PC-9 (cell line): ENCODE data around the gene STAG1. TPM values are rescaled to one million over a fixed set of nuclear protein-coding genes. Genes with fewer than 3 reads are reported as not detected.

Source experiments
- BruUV-seq: library from RNA; stranded (reverse); fragments of 400-500 nt; replicated peaks from 2 replicates; lab custom pipeline; 2021; lab: Mats Ljungman, UMichigan
- CTCF ChIA-PET: fragments of 300-600 bp; sonication (Branson Sonifier 250); formaldehyde crosslinking; loops from one replicate; lab custom pipeline; 2022; ENCODE audit warnings: antibody characterized with exemption; lab: Charles Lee
- POLR2A ChIA-PET: fragments of 300-600 bp; sonication (Branson Sonifier 250); formaldehyde crosslinking; loops from one replicate; lab custom pipeline; 2022; ENCODE audit warnings: antibody characterized with exemption; ENCODE audit not compliant: unreplicated experiment; lab: Charles Lee
- DNase-seq, 2 experiments: peaks; one replicate each; pipeline versions ENCODE4 v3.0.0 to v3.0.0-alpha.2; 2015 to 2022; ENCODE audit warnings: mixed read lengths in 1 of 2
- H2AFZ ChIP-seq: fragments of 200-600 bp; sonication (generic); 2 replicates; pipeline ENCODE4 v1.8.1; 2017; ENCODE audit warnings: antibody characterized with exemption
- H3F3A ChIP-seq: fragments of 200-600 bp; sonication (generic); 2 replicates; pipeline ENCODE4 v1.8.1; 2017; ENCODE audit warnings: antibody characterized with exemption, mild to moderate bottlenecking, low read depth; ENCODE audit not compliant: insufficient read depth
- H3K27ac ChIP-seq: fragments of 200-600 bp; sonication (generic); 2 replicates; pipeline ENCODE4 v1.6.1; 2016; ENCODE audit warnings: mixed run types
- H3K27me3 ChIP-seq: fragments of 200-600 bp; sonication (generic); 2 replicates; pipeline ENCODE4 v1.6.1; 2016; ENCODE audit warnings: low read depth, mixed run types; ENCODE audit not compliant: insufficient read depth
- H3K36me3 ChIP-seq: fragments of 200-600 bp; sonication (generic); 2 replicates; pipeline ENCODE4 v1.6.1; 2016; ENCODE audit warnings: low read depth, mixed run types
- H3K4me1 ChIP-seq: fragments of 200-600 bp; sonication (generic); replicated peaks from 2 replicates; pipeline ENCODE4 v1.6.1; 2016; ENCODE audit warnings: mixed run types; ENCODE audit not compliant: insufficient read depth
- H3K4me2 ChIP-seq: fragments of 200-600 bp; sonication (generic); 2 replicates; pipeline ENCODE4 v1.6.1; 2017; ENCODE audit warnings: mixed run types
- H3K4me3 ChIP-seq: fragments of 200-600 bp; sonication (generic); 2 replicates; pipeline ENCODE4 v1.6.1; 2016; ENCODE audit warnings: mixed run types
- H3K79me2 ChIP-seq: fragments of 200-600 bp; sonication (generic); 2 replicates; pipeline ENCODE4 v1.6.1; 2017; ENCODE audit warnings: low read depth, mixed run types
- H3K9me2 ChIP-seq: fragments of 200-600 bp; sonication (generic); 2 replicates; pipeline ENCODE4 v1.8.1; 2017; ENCODE audit warnings: mild to moderate bottlenecking; ENCODE audit not compliant: insufficient read depth
- H3K9me3 ChIP-seq: fragments of 200-600 bp; sonication (generic); 2 replicates; pipeline ENCODE4 v1.8.1; 2016; ENCODE audit warnings: low read depth; ENCODE audit not compliant: insufficient read depth
- H4K20me1 ChIP-seq: fragments of 200-600 bp; sonication (generic); 2 replicates; pipeline ENCODE4 v1.8.1; 2017; ENCODE audit not compliant: insufficient read depth
- EZH2 ChIP-seq: fragments of 200-600 bp; sonication (generic); IDR thresholded peaks from 2 replicates; pipeline ENCODE4 v1.8.0; 2017; ENCODE audit warnings: antibody characterized with exemption, low read depth
- intact Hi-C: fragments of 100-400 bp; cut with micrococcal nuclease; formaldehyde crosslinking; loops from one replicate; pipeline ENCODE4 v1.10.0; 2022; ENCODE audit not compliant: unreplicated experiment
- total RNA-seq: library from RNA; stranded (reverse); gene quantifications from 2 replicates; pipeline ENCODE4 v1.2.3, GENCODE V29; 2021
- TF ChIP-seq, protein P1 (sequence below): fragments of 200-600 bp; sonication (generic); conservative IDR thresholded peaks from 2 replicates; pipeline ENCODE4 v1.6.1; 2017; ENCODE audit warnings: mixed run types, antibody characterized with exemption, mild to moderate bottlenecking, moderate library complexity

STAG1 gene
- total RNA-seq, 1 experiment from 2014 or later: 39.3 TPM

- Histone ChIP-seq H3F3A (no peaks in the 10 kb centered on the region), H3K4me3 (no peak overlapping the region), H3K9me2 (no peaks in the 10 kb centered on the region), H4K20me1 (no peaks in the 10 kb centered on the region), H3K27ac (no peak overlapping the region), H3K9me3 (no peaks in the 10 kb centered on the region), H3K4me2 (no peak overlapping the region), H3K4me1 (no peaks in the 10 kb centered on the region), H3K27me3 (no peaks in the 10 kb centered on the region), H3K79me2 (no peaks in the 10 kb centered on the region), H3K36me3 (no peaks in the 10 kb centered on the region), H2AFZ (no peak overlapping the region)
- intact Hi-C loops: no loop called here
- no TSS peak for BruUV-seq
- POLR2A ChIA-PET: no interaction called here
- CTCF ChIA-PET: no interaction called here
- DNase-seq: no peak
- TF ChIP-seq, protein P1, sequence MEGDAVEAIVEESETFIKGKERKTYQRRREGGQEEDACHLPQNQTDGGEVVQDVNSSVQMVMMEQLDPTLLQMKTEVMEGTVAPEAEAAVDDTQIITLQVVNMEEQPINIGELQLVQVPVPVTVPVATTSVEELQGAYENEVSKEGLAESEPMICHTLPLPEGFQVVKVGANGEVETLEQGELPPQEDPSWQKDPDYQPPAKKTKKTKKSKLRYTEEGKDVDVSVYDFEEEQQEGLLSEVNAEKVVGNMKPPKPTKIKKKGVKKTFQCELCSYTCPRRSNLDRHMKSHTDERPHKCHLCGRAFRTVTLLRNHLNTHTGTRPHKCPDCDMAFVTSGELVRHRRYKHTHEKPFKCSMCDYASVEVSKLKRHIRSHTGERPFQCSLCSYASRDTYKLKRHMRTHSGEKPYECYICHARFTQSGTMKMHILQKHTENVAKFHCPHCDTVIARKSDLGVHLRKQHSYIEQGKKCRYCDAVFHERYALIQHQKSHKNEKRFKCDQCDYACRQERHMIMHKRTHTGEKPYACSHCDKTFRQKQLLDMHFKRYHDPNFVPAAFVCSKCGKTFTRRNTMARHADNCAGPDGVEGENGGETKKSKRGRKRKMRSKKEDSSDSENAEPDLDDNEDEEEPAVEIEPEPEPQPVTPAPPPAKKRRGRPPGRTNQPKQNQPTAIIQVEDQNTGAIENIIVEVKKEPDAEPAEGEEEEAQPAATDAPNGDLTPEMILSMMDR: no peak
- TF ChIP-seq EZH2: no peak
Measured at GRCh38 chr3:136444581-136444980, 307.6 kb downstream of the STAG1 start.

DNA sequence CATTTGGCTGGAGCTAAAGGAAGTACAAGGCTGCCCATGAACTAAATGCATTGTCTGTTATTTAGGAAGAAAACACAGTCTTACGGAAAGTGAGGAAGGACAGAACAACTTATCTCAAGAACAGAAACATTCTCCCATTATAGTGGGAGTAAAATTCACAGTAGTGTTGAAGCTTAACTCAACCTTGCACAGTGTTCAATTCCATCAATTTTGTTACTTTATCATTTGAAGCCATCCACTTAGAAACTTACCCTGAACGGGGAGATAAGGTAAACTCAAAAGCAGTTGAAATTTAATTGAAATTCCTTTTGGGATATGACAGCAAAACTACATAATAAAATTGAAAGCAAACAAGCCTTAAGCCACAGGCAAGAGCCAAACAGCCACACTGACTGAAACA, 315.1 kb downstream of the STAG1 start:
- intact Hi-C loops: no loop called here
- POLR2A ChIA-PET: no interaction called here
- Histone ChIP-seq H4K20me1 (no peaks in the 10 kb centered on the region), H3F3A (0 out of 2 replicates have a peak, but pooled peaks cover 3% of the 10 kb centered on the region), H3K9me2 (no peaks in the 10 kb centered on the region), H3K79me2 (no peaks in the 10 kb centered on the region), H3K4me2 (no peak overlapping the region), H3K36me3 (0 out of 2 replicates have a peak, but pooled peaks cover under 1% of the 10 kb centered on the region), H3K27me3 (no peaks in the 10 kb centered on the region), H3K9me3 (no peaks in the 10 kb centered on the region), H3K4me3 (no peak overlapping the region), H2AFZ (no peak overlapping the region), H3K4me1 (no peaks in the 10 kb centered on the region), H3K27ac (no peak overlapping the region)
- no TSS peak for BruUV-seq
- no peak for DNase-seq
- CTCF ChIA-PET: no interaction called here
- TF ChIP-seq, protein P1: no peak
- TF ChIP-seq EZH2: no peak

DNA sequence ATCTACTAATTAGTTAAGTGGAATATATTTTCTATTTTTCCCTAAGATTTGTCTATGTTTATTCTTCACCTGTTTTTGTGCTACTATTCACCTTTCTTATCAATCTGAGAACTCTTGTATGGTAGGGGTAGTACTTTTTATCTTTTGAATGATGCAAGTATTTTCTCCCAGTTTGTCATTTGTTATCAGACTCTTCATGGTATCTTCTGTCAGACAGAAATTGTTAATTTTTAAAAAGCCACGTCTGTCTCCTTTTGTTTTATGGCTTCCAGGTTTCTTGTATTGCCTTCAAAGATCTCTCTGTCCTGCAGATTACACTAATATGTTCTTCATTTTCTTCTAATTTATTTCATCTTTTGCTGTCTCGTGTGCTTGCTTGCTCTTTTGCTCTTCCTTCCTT, 317.7 kb downstream of the STAG1 start:
- no peaks in the 10 kb centered on the region for H3K9me3 ChIP-seq
- H3F3A ChIP-seq: 0 out of 2 replicates have a peak, but pooled peaks cover 3% of the 10 kb centered on the region
- H3K9me2 ChIP-seq: no peaks in the 10 kb centered on the region
- intact Hi-C loops: no loop called here
- H3K4me3 ChIP-seq: no peak overlapping the region
- TF ChIP-seq, protein P1: no peak
- no peak for TF ChIP-seq EZH2
- DNase-seq: no peak
- H3K4me1 ChIP-seq: no peaks in the 10 kb centered on the region
- no peak overlapping the region for H3K27ac ChIP-seq
- no TSS peak for BruUV-seq
- H4K20me1 ChIP-seq: no peaks in the 10 kb centered on the region
- H3K36me3 ChIP-seq: peaks cover 6% of the 10 kb centered on the region; the same call in 1 of the 2 replicates
- H3K27me3 ChIP-seq: no peaks in the 10 kb centered on the region
- CTCF ChIA-PET: no interaction called here
- POLR2A ChIA-PET: no interaction called here
- no peaks in the 10 kb centered on the region for H3K79me2 ChIP-seq
- H3K4me2 ChIP-seq: no peak overlapping the region
- no peak overlapping the region for H2AFZ ChIP-seq
